Coronary artery (tissue), 2 donors: Measurements from ENCODE around the gene RBM19.

ENCODE experiments used
- DNase-seq: peaks from one replicate; pipeline ENCODE4 v3.0.0-alpha.2; 2017; ENCODE audit warnings: low spot score
- H3K27ac ChIP-seq, 2 donors: fragments of 200-600 bp; sonication (generic); one replicate each; pipeline ENCODE4 v1.5.1; 2016 to 2019
- H3K4me3 ChIP-seq: fragments of 200-600 bp; sonication (generic); 2 replicates; pipeline ENCODE4 v1.5.1; 2016; ENCODE audit warnings: mild to moderate bottlenecking, moderate library complexity
- TF ChIP-seq, protein P1 (sequence below): fragments of 200-600 bp; sonication (generic); IDR thresholded peaks from one replicate; pipeline ENCODE4 v1.5.1; 2019; ENCODE audit warnings: antibody characterized with exemption

The RBM19 gene

DNA sequence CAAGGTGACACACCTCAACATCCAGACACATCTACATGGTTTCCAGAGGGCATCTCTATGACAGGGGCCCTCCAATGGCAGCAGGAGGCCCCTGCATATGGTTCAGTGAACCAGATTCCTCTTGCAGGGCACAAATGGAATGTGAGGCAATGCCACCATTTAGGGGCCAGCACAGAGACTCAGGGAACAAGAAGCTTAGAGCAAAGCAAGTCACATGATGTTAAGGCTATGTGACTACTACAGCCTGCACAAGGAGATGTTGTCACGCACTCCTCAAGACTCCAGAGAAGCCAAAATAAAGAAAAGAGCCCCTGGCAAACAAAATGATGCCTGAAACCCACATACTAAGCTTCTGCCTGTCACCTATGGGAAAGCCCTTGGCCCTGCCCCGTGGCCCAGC is 95.2 kb downstream of the RBM19 start:
- Histone ChIP-seq H3K4me3 (no peak overlapping the region), H3K27ac (no peak overlapping the region)
- no peak for DNase-seq
- TF ChIP-seq, protein P1, sequence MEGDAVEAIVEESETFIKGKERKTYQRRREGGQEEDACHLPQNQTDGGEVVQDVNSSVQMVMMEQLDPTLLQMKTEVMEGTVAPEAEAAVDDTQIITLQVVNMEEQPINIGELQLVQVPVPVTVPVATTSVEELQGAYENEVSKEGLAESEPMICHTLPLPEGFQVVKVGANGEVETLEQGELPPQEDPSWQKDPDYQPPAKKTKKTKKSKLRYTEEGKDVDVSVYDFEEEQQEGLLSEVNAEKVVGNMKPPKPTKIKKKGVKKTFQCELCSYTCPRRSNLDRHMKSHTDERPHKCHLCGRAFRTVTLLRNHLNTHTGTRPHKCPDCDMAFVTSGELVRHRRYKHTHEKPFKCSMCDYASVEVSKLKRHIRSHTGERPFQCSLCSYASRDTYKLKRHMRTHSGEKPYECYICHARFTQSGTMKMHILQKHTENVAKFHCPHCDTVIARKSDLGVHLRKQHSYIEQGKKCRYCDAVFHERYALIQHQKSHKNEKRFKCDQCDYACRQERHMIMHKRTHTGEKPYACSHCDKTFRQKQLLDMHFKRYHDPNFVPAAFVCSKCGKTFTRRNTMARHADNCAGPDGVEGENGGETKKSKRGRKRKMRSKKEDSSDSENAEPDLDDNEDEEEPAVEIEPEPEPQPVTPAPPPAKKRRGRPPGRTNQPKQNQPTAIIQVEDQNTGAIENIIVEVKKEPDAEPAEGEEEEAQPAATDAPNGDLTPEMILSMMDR, result no peak

DNA sequence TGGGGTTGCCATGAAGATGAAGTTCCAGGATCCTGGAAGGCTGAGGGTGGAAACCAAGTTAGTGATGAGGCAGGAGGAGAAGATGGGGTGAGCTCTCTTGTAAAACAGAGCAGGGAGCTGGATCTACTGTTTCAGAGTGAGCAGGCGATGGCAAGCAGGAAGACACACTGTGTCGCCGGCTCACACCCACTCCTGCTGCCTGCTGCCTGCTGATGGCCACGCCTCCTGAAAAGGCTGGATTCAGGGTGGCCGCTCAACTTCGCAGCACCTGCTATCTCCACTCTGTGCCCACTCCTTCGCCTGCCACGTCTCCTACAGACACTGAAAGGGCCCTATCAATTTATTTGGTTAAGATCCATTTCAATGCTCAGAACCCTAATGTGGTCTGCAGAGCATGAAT is 96.1 kb downstream of the RBM19 start:
- DNase-seq, result no peak
- TF ChIP-seq, protein P1, result no peak
- Histone ChIP-seq H3K27ac (no peak overlapping the region), H3K4me3 (no peak overlapping the region)

DNA sequence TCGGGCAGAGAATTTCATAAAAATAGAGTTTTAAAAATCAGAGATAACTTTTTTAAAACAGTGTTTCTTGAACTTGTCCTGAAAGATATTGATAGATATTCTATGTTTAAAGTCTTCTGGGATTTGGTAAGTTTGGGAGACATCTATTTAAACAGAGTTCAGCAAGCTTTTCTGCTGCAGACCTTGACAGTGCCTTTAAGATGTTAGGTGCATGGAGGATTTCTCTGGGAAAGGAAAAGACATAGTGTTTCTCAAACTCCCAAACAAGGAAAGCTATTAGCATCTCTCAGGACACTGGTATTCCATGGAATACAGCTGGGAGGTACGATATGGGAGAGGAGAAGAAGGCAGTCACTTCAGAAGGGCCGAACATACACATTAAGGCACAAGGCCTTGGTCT is 97.8 kb downstream of the RBM19 start:
- H3K4me3 ChIP-seq, result no peak overlapping the region
- no peak for DNase-seq
- TF ChIP-seq, protein P1, result no peak
- H3K27ac ChIP-seq, result no peak overlapping the region

DNA sequence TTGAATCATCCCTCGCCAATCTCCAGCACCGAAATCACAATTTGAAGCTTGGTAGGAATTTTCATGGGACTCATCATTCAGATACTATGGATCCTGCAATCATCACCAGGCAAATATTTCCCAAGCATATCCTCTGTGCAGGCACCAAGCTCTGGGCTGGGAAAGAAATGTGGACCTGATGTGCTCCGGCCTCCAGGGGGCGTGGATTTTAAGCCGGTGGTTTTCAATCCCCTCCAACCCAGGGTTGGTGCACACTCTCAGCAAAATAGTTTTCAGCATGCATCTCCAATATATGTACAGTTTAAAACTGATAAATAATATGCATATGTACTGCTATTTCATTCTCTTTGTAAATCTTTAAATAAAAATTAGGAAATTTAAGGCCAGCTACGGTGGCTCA is 98.9 kb downstream of the RBM19 start:
- TF ChIP-seq, protein P1, result no peak
- no peak for DNase-seq
- Histone ChIP-seq H3K4me3 (no peak overlapping the region), H3K27ac (no peak overlapping the region)

DNA sequence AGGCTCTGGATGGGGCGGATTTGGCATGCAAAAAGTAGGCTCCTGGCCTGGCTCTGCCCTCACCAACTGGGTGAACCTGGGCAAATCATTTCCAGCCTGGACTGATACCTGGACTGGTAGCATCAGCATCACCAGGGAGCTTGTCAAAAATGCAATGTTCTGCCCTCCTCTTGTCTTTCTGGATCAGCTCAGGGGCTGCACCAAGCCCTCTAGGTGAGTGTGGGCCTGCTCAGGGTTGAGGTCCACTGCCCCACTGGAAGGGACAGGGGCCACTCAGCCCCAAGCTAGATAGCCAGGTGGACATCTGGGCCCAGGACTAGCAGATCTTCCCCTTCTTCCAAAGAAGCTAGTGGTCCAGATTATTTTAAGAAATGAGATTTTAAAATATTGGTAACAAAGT is 99.6 kb downstream of the RBM19 start:
- no peak overlapping the region for H3K4me3 ChIP-seq
- no peak for DNase-seq
- no peak overlapping the region for H3K27ac ChIP-seq
- TF ChIP-seq, protein P1, result no peak

DNA sequence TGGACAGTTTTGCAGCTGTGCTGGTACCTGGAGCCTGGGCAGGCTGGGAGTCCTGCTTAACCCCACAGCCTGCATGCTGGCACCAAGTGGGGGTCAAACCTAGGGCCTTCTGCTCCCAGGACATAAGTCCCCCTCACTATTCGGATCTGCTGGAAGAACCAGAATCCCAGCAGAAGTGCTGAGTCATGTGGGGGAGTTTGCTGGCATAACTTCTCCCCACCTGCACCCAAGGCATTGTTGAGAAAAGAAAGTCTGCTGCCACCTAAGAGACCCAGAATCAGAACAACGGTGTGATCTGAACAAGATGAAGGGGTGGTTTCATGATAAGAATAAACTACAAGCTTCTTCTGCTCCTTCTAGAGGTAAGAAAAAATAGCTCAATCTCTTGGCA is 102.7 kb downstream of the RBM19 start:
- TF ChIP-seq, protein P1, result no peak
- no peak overlapping the region for H3K27ac ChIP-seq
- no peak overlapping the region for H3K4me3 ChIP-seq
- no peak for DNase-seq

DNA sequence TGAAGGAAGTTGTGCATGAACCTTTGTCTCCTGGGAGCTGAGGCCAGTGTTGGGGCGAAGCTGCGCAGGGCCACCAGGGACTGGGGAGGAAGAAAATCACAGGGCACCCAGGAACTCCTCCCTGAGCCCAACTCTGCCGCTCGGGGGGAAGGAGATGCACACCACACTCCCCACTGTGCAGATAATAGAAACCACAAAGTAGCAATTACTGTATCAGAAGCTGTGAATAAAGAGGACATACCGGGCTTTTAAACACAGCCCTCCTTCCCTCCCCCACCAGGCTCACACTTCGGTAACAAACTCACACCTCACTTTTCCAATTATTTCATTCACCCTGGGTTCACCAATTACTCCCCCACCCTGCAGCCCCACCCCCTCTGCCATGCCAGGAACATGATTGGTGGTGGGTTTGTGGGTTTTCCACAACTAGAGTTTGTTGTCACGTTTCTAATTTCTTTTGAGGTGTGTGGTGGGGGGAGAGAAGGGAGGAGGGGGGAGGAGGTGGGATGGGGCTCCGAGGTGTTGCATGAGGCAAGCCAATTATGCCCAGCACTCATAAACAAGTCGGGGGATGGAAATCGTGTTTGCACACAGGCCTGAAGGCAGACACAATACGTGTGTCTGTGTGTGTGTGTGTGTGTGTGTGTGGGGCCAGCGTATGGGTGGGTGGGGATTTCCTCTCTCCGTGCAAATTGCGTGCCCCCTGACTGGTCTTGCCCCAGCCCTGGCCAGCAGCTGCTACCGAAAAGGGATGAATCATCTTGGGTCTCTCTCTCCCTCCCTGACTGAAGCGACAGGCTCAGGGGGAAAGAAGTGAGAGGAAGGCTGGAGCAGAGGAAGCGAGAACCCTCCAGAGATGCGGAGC is 103.3 kb downstream of the RBM19 start:
- TF ChIP-seq, protein P1, result no peak
- DNase-seq, result no peak

More for the DNA sequence above, 103.3 kb downstream of the RBM19 start:
- Histone ChIP-seq H3K27ac (no peak overlapping the region), H3K4me3 (no peak overlapping the region)
